Peyer's patch (tissue), 4 donors: ENCODE results near the gene CHAC2.

Source experiments
- POLR2A ChIP-seq, 2 donors: fragments of 450-650 bp; IDR thresholded peaks; one replicate each; pipeline ENCODE4 v1.5.1; 2017; ENCODE audit warnings: antibody characterized with exemption in 2 of 2, mild to moderate bottlenecking in 2 of 2, moderate library complexity in 2 of 2
- TF ChIP-seq, protein P1 (sequence below), 6 experiments: fragments of 450-650 bp in 4 of 6; fragments of 200-600 bp in 2 of 6; sonication (generic) in 1 of 6; IDR thresholded peaks; one replicate each; pipeline ENCODE4 v1.5.1; 2017 to 2019; ENCODE audit warnings: antibody characterized with exemption in 6 of 6, mild to moderate bottlenecking in 3 of 6, moderate library complexity in 1 of 6

DNA sequence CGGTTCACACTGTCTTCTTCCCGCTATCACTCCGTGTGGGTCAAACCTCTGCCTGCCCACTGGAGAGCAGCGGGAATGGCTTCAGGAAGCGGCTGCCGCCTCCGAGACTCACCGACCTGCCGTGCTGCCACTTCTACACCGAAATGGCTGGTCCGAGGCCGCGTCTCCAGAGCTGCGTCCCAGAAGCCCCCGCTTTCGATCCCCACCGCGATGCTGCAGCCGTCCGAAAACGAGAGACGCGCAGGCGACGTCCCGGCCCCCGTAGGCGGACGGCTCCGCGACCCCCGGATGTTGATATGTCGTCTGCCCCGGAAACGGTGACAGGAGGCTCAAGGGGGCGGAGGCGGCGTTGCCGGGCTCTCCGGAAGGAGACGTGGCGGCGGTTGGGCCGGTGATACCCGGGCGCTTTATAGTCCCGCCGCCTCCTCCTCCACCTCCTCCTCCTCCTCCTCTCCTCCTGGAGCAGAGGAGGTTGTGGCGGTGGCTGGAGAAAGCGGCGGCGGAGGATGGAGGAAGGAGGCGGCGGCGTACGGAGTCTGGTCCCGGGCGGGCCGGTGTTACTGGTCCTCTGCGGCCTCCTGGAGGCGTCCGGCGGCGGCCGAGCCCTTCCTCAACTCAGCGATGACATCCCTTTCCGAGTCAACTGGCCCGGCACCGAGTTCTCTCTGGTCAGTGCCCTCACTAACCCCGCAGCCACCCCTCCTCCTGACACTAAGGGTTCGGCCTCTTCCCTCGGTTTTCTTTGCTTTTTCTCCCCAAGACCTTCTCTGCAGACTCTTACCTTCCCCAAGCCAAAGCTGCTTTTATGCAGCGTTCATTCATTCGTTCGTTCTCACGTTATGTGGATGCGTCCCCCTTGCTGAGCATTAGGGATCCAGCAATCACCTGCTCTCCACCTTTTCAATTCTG is 19.4 kb downstream of the CHAC2 start, which contains the start of the genes ASB3 and ERLEC1:
- TF ChIP-seq, protein P1, sequence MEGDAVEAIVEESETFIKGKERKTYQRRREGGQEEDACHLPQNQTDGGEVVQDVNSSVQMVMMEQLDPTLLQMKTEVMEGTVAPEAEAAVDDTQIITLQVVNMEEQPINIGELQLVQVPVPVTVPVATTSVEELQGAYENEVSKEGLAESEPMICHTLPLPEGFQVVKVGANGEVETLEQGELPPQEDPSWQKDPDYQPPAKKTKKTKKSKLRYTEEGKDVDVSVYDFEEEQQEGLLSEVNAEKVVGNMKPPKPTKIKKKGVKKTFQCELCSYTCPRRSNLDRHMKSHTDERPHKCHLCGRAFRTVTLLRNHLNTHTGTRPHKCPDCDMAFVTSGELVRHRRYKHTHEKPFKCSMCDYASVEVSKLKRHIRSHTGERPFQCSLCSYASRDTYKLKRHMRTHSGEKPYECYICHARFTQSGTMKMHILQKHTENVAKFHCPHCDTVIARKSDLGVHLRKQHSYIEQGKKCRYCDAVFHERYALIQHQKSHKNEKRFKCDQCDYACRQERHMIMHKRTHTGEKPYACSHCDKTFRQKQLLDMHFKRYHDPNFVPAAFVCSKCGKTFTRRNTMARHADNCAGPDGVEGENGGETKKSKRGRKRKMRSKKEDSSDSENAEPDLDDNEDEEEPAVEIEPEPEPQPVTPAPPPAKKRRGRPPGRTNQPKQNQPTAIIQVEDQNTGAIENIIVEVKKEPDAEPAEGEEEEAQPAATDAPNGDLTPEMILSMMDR (IDR thresholded peaks at IDR 0.05) = peak in 2 of 6 experiments; percentile 17 to 25
- TF ChIP-seq POLR2A (IDR thresholded peaks at IDR 0.05) = peak; percentile 36 to 45
